GDM1 (cell line): ENCODE results near the gene VPS13D.
"Not testable (repeated sequence)": the region's sequence is repeated elsewhere in the genome, so short reads cannot be mapped to it uniquely, and the experiment has no call there.

Experiments
- DNase-seq: peaks from one replicate; lab custom pipeline; 2025; lab: John Stamatoyannopoulos, UW

Gene VPS13D

DNA sequence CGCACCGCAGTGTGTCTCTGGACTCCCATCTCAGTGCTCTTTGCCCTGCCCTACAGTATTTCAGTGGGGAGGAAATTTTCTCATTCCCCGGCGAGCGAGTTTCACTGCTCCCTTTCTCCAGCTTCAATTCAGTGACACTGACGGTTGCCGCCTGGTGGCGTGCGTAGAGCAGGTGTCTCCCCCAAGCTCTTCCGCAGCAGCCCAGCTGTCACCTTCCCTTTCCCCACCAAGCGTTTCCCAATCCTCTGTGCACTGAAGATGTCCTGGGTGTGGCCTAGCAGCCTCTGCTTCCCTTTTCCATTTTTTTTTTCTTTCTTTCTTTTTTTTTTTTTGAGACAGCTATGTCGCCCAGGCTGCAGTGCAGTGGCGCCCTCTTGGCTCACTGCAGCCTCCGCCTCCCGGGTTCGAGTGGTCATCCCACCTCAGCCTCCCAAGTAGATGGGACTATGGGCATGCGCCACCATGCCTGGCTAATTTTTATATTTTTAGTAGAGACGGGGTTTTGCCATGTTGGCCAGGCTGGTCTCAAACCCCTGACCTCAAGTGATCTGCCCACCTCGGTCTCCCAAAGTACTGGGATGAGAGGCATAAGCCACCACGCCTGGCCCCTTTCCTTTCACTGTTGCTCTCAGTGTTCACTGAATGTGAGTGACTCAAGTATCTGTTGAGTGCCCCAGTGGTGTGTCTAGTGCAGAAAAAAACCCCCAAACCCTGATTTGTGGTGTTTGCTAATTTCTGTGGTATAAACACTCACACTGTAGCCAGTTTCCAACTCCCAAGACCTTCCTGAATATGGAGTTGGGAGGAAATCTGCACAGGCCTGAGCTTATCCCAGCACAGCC, 33.0 kb upstream of the VPS13D start:
- DNase-seq = no peak

DNA sequence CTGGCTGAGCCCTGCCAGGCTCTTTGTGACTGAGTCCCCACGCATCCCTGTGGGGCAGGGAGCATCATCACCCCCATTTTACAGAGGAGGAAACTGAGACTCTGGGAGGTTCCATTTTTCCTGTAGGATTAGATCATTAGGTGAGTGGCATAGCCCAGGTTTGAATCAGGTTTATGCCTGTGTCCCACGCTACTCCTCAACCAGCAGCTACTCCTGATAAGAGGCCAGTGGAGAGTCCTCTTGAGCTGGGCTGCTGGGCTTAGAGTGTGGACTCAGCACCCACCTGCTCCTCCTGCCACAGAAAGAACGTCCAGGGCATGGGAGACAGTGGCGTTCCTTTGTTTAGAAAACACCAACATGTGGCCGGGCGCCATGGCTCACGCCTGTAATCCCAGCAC, 32.3 kb upstream of the VPS13D start:
- no peak for DNase-seq

DNA sequence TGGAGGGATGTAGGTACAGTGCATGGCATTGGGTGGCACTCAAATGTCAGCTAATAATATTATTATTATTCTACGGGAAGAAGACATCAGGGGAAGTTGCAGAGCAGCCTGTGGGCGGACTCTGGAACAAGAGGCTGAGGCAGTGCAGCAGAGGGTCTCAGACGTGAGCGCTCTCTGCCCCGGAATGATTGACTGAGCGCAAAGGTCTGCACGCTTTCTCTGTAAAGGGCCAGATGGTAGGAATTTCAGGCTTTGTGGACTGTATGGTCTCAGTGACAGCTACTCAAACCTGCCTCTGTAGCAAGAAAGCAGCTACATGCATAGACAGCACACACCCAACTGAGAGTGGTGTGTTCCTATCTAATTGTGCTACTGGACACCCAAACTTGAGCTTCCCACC, 29.6 kb upstream of the VPS13D start:
- no peak for DNase-seq

DNA sequence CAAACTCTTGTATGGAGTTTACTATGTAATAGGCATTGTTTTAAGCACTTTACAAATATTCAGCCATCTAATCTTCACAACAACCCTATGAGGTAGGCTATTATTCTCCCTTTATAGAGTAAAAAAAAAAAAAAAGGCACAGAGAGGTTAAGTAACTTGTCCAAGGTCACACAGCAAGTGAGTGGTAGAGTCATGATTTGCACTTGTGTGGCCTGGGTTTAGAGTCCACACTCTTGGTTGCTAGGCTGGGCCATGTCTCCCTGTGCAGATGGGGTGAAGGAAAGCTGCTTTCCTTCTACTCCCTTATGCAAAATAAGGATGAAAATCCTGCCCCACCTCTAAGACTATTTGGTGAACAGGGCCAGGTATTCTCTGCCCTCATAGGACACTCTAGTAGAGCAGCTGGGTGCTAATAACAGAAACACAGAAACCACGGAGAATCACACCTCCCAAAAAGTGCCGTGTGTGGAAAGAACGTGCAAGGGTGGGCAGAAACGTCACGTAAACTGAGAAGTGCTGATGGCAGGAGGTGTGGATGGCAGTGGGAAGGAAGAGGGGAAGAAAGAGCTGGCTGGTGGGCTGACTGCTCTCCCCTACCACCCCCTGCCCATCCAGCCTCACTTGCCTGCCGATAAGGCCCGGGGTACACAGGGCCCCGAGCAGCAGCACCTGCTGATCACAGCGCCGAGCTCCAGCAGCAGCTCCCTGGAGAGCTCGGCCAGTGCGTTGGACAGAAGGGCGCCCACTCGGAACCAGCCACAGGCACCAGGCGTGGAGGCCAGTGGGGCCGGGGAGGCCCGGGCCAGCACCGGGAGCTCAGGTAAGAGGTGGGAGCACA, 28.3 kb upstream of the VPS13D start:
- no peak for DNase-seq

DNA sequence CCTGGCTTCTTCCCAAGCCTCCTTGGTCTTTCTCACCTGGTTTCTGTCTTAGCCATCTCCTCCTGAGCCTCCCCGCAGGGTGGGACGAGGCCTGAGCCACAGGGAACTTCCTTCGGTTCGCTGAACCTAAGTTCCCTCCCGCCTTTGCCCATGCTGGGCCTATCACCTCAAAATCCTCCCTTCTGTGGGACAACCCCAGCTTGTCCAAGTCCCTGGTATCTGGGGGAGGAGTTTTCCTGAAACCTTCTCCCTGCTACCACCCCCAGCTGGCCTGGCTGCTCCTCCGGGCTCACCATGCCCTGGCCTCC, 27.7 kb upstream of the VPS13D start:
- no peak for DNase-seq

DNA sequence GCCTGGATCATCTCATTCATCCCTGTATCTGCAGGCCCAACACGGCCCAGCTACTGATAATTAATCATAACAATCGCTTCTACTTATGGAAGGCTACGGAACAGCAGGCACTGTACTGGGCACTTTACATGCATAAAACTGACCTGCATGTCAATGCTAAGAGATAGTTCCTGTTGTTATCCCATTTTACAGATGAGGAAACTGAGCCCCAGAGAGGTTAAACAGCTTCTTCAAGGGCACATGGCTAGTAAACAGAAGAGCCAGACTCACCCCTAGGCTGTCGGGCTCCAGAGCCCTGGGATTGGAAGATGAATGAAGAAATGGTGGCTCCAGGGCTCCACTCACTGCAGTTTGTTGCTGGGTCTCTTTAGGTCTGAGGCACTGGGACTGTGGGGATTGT, 27.3 kb upstream of the VPS13D start:
- no peak for DNase-seq

DNA sequence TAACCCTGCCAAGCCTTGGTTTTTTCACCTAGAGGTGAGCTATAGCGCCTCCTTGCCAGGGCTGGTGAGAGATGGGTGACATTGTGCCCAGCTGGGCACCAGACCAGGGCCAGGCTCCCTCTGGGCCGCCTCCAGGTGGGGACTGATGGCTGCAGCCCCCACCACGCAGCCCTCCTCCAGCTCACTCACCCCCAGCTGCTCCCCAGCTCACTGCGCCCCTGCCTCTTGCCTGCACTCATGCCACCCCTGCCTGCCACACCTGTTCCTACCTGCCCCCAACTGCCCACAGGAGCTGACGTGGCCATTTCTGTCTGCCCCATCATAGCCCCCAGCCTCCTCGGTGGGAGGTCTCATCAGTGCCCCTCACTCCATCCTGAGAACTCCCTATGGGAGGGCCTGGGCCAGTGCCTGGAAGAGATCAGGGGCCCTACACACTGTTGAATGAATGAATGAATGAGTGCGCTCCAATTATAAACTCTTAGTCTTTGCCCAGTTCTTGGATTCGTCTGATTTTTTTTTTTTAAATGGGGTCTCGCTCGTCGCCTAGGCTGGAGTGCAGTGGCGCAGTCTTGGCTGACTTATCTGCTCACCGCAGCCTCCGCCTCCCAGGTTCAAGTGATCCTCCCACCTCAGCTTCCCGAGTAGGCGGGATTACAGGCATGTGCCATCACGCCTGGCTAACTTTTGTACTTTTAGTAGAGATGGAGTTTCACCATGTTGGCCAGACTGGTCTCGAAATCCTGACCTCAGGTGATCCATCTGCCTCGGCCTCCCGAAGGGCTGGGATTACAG, 26.4 kb upstream of the VPS13D start:
- DNase-seq = no peak

DNA sequence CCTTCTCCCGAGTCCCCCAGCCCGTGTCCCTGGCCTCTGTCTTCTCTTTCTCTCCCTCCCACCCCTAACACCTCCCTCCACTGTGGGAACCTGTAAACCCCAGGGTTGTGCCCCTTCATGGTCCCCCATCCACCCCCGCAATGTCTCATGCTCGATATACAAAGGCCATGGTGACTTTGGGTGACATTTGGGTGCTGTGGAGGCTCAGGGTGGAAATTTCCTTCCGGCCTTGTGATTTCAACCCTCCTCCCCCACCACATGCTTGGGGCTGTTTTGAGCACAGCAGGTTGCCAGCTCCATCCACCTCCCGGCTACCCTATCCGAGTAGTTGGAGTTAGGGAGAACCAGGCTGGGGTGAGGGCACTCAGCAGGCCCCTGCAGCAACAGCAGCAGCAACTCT, 25.7 kb upstream of the VPS13D start:
- DNase-seq = no peak

DNA sequence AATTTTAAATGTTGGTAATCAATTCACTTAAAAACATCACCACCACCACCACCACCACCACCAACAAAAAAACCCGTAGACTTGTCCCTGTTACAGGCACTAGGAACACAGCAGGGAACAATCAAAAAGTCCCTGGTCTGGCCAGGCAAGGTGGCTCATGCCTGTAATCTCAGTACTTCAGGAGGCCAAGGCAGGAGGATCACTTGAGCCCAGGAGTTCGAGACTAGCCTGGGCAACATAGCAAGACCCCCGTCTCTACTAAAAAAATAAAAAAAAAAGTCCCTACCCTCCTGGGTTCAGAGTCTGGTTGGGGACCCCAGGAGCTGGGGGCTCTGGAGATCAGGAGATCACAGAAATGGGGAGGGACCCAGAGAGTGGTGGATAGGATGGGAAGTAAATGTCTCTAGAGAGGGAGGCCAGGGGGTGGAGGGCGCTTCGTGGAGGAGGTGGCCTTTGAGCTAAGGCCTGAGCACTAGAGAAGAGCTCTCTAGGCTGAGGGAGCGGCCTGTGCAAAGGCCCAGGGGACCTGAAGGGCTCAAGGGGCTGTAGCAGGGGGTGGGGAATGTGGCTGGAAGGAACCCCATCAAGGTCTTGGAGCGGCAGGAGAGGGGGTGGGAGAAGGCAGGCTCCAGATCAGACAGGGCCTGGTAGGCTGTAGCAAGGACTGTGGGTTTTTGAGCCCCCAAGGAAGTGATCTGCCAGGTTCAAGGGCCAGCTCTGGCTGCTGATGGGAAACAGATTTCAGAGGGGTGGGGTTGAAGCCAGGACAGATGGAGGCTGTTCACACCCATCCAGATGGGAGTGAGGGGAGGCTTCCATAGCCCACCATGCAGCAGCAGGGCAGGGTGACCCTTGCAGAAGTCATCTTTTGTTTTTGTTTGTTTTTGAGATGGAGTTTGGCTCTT, 24.8 kb upstream of the VPS13D start:
- no peak for DNase-seq

DNA sequence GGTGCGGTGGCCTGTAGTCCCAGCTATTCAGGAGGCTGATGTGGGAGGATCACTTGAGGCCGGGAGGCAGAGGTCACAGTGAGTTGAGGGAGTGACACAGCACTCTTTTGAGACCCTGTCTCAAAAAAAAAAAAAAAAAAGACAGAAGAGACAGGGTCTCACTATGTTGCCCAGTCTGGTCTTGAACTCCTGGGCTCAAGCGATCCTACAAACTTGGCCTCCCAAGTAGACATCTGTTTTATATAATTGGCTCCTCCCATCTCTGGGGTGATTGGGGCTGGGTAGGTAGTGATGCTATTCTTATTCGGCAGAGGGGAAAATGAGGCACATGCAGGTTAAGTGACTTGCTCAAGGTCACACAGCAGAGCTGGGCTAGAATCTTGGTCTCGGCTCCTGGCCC, 23.6 kb upstream of the VPS13D start:
- no peak for DNase-seq

DNA sequence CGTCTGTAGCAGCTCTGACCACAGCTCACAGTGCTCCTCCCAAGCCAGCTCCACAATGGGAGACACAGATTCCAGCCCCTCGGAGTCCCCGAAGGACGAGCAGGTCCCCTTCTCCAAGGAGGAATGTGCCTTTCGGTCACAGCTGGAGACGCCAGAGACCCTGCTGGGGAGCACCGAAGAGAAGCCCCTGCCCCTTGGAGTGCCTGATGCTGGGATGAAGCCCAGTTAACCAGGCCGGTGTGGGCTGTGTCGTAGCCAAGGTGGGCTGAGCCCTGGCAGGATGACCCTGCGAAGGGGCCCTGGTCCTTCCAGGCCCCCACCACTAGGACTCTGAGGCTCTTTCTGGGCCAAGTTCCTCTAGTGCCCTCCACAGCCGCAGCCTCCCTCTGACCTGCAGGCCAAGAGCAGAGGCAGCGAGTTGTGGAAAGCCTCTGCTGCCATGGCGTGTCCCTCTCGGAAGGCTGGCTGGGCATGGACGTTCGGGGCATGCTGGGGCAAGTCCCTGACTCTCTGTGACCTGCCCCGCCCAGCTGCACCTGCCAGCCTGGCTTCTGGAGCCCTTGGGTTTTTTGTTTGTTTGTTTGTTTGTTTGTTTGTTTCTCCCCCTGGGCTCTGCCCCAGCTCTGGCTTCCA, 22.9 kb upstream of the VPS13D start:
- DNase-seq = no peak

DNA sequence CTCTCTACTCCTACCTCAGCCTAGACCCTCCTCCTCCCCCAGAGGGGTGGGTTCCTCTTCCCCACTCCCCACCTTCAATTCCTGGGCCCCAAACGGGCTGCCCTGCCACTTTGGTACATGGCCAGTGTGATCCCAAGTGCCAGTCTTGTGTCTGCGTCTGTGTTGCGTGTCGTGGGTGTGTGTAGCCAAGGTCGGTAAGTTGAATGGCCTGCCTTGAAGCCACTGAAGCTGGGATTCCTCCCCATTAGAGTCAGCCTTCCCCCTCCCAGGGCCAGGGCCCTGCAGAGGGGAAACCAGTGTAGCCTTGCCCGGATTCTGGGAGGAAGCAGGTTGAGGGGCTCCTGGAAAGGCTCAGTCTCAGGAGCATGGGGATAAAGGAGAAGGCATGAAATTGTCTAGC, 21.6 kb upstream of the VPS13D start:
- no peak for DNase-seq

DNA sequence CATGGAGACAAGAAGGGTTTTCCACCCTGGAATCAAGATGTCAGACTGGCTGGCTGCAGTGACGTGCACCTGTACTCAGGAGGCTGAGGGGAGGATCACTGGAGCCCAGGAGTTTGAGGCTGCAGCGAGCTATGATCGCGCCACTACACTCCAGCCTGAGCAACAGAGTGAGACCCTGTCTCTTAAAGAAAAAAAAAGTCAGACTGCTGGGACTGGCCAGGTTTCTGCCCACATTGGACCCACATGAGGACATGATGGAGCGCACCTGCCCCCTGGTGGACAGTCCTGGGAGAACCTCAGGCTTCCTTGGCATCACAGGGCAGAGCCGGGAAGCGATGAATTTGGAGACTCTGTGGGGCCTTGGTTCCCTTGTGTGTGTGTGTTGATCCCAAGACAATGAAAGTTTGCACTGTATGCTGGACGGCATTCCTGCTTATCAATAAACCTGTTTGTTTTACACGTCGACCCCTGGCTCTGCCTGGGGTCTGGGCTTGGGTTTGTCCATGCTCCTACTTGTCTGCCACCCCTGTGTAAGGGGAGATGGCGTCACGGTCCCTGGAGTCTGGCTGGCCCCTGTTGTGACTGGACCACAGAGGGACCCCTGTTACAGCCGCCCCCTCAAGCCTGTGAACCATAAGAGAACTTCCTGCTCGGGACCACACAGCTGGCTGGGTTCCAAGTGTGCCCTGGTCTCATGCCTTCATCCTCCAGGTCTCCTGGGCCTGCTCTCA, 20.9 kb upstream of the VPS13D start:
- peak; percentile 67 for DNase-seq

DNA sequence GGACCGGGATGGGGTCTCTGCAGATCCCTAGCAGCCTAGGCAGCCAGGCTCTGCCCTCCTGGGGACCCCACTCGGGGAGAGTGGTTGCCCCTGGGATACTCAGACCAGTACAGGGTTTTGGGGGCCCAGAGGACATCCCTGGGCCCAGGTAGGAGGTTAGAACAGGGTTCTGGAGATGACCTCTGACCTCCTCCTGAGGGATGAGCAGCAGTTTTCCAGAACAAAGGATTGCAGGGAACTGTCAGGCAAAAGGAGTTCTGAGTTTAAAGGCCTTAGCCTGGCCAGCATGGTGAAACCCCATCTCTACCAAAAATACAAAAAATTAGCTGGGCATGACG, 20.4 kb upstream of the VPS13D start:
- DNase-seq = no peak

DNA sequence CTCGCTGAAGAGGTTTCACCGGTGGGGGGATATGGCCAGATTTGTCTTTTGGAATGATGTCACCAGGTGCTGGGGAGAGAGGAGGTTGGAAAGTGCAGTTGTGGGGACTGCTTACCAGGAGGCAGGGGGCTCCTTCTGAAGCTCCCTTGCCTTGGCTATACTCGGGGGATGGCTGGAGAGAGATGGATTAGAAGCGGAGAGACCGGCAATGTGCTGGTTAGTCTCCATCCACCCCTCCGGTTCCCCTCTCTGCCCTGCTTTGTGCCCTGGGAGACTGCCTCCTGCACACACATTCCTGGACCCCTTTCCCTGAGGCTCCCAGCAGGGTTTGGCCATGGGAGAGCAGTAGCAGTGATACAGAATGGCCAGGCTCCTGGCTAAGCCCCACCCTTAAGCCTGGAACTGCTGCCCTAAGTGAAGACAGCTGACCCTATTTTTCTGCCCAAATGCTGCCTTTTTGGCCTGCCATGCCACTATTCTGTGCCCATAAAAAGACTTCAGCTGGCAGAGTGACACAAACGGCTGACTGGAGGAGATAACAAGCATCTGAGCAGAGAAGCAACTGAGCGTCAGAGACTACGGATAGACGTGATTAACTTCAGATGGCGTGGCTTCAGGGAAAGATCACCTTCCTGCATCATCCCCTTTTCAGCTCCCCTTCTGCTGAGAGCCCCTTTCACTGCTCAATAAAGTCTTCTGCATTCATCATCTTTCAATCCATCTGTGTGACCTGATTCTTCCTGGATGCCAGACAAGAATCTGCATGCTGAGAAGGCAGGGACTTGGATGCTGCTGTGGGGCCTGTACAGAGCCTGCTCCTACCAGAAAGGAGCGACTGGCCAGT, 14.5 kb upstream of the VPS13D start:
- no peak for DNase-seq

DNA sequence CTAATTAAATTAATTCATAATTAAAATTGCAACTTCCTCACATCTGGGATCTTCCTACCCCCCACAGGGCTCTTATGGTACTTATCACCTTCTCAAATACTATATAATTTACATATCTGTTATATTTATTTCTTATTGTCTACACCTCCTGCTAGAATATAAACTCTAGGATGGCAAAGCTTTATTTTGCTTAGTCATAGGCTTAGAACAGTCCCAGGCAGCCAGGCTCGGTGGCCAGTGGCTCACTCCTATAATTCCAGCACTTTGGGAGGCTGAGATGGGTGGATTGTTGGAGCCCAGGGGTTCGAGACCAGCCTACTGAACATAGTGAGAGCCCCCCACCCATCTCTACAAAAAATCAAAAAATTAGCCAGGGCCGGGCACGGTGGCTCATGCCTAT, 10.0 kb upstream of the VPS13D start:
- DNase-seq = no peak

DNA sequence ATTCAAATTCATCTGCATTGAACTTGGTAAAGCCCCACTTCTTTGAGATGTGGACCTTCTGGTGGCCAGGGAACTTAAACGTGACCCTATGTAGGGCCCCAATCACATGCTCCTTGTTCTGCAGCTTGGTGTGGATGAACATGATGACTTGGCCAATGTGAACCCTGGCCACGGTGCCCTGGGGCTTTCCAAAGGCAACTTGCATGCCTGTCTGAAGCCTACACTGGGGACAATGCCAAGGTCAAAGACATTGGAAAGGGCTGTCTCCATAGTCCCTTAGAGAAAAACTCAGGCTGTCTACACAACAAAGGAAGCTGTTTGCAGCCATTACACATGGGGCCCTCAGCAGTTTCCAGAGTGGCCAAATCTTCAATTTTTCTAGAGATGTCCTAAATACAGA, 8.9 kb upstream of the VPS13D start:
- DNase-seq = no peak

DNA sequence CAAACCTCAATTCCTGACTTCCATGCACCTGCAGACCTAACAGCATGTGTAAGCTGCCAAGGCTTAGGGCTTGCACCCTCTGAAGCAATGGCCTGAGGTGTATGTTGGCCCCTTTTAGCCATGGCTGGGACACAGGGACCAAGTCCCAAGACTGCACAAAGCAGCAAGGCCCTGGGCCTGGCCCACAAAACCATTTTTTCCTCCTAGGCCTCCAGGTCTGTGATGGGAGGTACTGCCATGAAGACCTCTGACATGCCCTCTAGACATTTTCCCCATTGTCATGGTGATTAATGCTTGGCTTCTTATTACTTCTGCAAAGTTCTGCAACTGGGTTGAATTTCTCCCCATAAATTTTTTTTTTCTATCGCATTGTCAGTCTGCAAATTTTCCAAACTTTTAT, 7.1 kb upstream of the VPS13D start:
- not testable (repeated sequence) for DNase-seq

DNA sequence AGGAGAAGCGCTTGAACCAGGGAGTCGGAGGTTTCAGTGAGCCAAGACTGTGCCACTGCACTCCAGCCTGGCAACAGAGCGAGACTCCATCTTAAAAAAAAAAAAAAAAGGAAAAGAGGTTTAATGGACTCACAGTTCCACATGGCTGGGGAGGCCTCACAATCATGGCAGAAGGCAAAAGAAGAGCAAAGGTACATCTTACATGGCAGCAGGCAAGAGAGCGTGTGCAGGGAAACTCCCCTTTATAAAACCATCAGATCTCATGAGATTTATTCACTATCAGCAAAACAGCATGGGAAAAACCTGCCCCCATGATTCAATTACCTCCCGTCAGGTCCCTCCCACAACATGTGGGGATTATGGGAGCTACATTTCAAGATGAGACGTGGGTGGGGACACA, 5.7 kb upstream of the VPS13D start:
- not testable (repeated sequence) for DNase-seq

DNA sequence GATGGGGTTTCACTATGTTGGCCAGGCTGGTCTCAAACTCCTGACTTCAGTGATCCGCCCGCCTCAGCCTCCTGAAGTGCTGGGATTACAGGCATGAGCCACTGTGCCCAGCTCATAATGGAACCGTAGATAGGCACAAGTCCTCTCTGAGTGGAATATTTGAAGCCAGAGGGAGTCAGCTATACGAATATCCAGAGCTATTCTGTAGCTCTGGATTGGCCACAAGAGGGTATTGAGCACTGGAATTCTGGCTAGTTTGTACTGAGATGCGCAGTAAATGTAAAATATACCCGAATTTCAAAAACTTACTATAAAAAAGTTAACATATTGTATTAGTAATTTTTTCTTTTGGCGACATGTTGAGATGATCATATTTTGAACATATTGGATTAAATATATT, 851 bp upstream of the VPS13D start:
- DNase-seq = no peak
